Measurements from ENCODE around the gene GPR157. TPM values are rescaled to one million over a fixed set of nuclear protein-coding genes. Genes with fewer than 3 reads are reported as not detected.

Gene GPR157
- total RNA-seq, 1 donor from 2014 or later, result 1.7 TPM

DNA sequence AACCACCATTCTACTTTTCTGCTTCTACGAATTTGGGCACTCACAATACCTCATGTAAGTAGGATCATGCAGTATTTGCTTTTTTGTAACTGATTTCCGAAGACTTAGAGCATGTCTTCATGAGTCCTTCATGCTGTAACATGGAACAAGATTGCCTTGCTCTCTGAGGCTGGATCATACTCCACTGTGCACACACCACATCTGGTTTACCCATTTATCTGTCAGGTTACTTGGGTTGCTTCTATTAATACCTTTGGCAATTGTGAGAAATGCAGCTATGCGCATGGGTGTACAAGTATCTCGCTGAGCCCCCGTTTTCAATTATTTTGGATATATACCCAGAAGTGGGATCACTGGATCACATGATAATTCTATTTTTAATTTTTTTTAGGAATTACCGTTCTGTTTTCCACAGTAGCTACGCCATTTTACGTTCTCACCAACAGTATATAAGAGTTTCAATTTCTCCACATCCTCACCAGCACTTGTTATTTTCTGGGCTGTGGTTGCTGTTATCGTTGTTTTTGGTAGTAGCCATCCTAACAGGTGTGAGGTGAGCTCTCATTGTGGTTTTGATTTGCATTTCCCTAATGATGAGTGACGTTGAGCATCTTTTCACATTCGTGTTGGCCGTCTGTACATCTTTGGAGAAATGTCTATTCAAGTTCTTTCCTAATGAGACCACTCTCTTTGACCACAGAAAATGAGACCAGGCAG is 48.8 kb downstream of the GPR157 start:
- H3K4me3 ChIP-seq (ENCODE audit: low read depth, low read length), result no peak overlapping the region
- TF ChIP-seq, protein P1, sequence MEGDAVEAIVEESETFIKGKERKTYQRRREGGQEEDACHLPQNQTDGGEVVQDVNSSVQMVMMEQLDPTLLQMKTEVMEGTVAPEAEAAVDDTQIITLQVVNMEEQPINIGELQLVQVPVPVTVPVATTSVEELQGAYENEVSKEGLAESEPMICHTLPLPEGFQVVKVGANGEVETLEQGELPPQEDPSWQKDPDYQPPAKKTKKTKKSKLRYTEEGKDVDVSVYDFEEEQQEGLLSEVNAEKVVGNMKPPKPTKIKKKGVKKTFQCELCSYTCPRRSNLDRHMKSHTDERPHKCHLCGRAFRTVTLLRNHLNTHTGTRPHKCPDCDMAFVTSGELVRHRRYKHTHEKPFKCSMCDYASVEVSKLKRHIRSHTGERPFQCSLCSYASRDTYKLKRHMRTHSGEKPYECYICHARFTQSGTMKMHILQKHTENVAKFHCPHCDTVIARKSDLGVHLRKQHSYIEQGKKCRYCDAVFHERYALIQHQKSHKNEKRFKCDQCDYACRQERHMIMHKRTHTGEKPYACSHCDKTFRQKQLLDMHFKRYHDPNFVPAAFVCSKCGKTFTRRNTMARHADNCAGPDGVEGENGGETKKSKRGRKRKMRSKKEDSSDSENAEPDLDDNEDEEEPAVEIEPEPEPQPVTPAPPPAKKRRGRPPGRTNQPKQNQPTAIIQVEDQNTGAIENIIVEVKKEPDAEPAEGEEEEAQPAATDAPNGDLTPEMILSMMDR (conservative IDR thresholded peaks at IDR 0.05; ENCODE audit: low read depth, low read length), result no peak
- no peak for DNase-seq (ENCODE audit: low read depth)

DNA sequence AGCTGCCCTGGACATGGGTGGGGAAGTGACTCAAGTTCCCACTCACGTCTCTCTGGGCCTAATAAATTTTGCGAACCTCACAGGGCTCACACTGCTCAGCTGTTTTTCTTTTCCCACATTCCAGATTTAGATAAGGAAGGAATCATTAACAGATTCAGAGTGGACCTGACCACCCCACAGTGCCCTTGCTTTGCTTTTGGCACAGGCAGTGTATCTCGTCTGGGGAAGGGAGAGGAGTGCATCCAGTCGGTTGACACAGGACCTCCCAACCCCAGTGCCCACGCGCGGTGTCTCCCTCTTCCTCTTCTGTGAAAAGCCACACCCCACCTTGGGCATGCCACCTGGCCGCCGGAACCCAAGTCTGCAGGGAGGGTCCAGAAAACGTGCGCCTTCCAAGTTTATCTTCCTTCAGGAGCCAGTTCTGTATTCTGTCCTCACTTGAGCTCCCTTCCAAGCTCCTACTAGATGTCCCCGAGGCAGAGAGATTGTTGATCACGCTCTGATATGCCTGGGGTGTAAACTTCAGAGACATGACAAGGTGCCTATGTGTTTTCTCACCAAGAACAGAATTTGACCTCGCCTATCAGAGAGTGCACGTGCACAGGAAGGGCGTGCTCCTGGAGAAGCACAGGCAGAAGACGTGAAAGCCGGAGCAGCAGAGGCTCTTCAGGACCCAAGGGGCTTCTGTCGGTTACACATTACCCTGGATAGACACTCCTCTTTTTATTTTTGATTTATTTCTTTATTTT is 50.0 kb downstream of the GPR157 start:
- H3K4me3 ChIP-seq (ENCODE audit: low read depth, low read length), result no peak overlapping the region
- TF ChIP-seq, protein P1 (conservative IDR thresholded peaks at IDR 0.05; ENCODE audit: low read depth, low read length), result no peak
- DNase-seq (ENCODE audit: low read depth), result no peak

DNA sequence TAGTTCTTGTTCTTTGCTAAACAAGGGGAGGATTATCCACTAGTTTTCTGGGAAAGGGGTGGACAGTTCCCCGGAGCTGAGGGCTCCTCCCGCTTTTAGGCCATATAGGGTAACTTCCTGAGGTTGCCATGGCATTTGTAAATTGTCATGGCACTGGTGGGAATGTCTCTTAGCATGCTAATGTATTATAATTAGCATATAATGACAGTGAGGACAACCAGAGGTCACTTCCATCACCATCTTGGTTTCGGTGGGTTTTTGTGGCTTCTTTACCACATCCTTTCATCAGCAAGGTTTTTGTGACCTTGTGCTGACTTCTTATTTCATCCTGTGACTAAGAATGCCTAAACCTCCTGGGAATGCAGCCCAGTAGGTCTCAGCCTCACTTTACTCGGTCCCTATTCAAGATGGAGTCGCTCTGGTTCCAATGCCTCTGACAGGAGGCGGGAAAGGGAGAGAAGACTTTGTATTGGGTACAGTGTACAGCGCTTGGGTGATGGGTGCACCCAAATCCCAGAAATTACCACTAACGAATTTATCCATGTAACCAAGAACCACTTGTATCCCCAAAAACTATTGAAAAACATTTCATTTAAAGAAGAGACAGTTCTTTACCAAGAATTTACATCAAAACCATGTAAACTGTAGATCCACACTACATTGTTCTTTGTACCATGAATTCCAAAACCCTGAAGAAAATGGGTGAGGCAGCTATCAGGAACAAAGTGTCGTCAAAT is 50.7 kb downstream of the GPR157 start:
- TF ChIP-seq, protein P1 (conservative IDR thresholded peaks at IDR 0.05; ENCODE audit: low read depth, low read length), result no peak
- DNase-seq (ENCODE audit: low read depth), result no peak
- no peak overlapping the region for H3K4me3 ChIP-seq (ENCODE audit: low read depth, low read length)

- no peak overlapping the region for H3K4me3 ChIP-seq (ENCODE audit: low read depth, low read length)
- TF ChIP-seq, protein P1 (conservative IDR thresholded peaks at IDR 0.05; ENCODE audit: low read depth, low read length), result no peak
- DNase-seq (ENCODE audit: low read depth), result no peak
Observed at GRCh38 chr1:9075022-9075421, 53.9 kb downstream of the GPR157 start.

GRCh38 chr1:9073143-9073542 is 55.8 kb downstream of the GPR157 start:
- TF ChIP-seq, protein P1 (conservative IDR thresholded peaks at IDR 0.05; ENCODE audit: low read depth, low read length), result no peak
- H3K4me3 ChIP-seq (ENCODE audit: low read depth, low read length), result no peak overlapping the region
- DNase-seq (ENCODE audit: low read depth), result no peak

DNA sequence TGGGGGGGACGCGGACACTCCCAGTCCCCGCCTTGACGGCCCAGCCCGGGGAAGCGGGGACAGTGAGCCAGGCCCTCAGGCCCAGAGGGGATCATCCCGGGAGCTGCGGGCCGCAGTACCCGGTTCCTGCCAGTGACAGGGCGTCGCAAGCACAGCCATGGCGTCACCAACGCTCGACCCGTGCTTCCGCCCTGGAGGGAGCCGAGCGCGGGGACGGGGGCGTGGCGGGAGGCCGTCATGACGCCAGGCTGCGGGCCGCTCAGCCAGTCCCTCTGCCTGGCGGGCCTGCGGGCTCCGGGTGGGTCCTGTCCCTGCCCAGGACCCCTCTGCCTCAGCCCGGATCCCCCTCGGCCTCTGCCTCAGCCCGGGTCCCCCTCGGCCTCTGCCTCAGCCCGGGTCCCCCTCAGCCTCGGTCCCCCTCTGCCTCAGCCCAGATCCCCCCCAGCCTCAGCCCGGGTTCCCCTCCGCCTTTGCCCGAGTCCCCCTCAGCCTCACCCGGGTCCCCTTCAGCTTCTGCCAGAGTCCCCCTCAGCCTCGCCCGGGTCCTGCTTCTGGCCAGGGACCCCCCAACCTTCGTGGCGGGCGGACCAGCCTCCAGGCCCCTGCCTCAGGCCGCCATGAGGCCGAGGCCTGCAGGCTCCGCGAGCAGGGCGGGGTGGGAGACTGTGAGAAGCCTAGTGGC is 57.2 kb downstream of the GPR157 start:
- TF ChIP-seq, protein P1 (conservative IDR thresholded peaks at IDR 0.05; ENCODE audit: low read depth, low read length), result no peak
- no peak overlapping the region for H3K4me3 ChIP-seq (ENCODE audit: low read depth, low read length)
- DNase-seq (ENCODE audit: low read depth), result no peak
